H1 (cell line): Measurements from ENCODE around the gene CAMKMT.

Experiments
- ASH2L ChIP-seq: fragments of 200-600, 300-600 bp; sonication (generic); IDR thresholded peaks from one replicate; pipeline ENCODE4 v1.7.1; 2017; ENCODE audit warnings: low read length
- ATF2 ChIP-seq: IDR thresholded peaks from 2 replicates; pipeline ENCODE4 v1.6.1; 2012; ENCODE audit warnings: low read length, inconsistent platforms
- BRCA1 ChIP-seq: IDR thresholded peaks from 2 replicates; pipeline ENCODE4 v1.6.1; 2012; ENCODE audit warnings: low read depth, low read length, improper control_type of control experiment
- CHD7 ChIP-seq: fragments of 300-600 bp; sonication (generic); IDR thresholded peaks from 2 replicates; pipeline ENCODE4 v1.7.1; 2012; ENCODE audit warnings: low read length, moderate library complexity, mild to moderate bottlenecking, inconsistent platforms; ENCODE audit not compliant: insufficient replicate concordance
- CTCF ChIP-seq, 3 experiments: IDR thresholded peaks; 1 replicate in 2 of 3; 2 replicates in 1 of 3; pipeline versions ENCODE4 v1.5.1 to v1.6.1; 2011; ENCODE audit warnings: low read length in 3 of 3, mild to moderate bottlenecking in 3 of 3, inconsistent platforms in 2 of 3, low read depth in 1 of 3, moderate library complexity in 1 of 3; ENCODE audit not compliant: insufficient read depth in 1 of 3; ENCODE audit errors: control extremely low read depth in 1 of 3
- FOSL1 ChIP-seq: IDR thresholded peaks from 2 replicates; pipeline ENCODE4 v1.6.1; 2011; ENCODE audit warnings: mild to moderate bottlenecking, low read depth, low read length, moderate library complexity; ENCODE audit not compliant: insufficient read depth
- JUN ChIP-seq: IDR thresholded peaks from 2 replicates; pipeline ENCODE4 v1.6.1; 2011; ENCODE audit warnings: low read depth, mild to moderate bottlenecking, improper control_type of control experiment, low read length
- RAD21 ChIP-seq, 2 experiments: IDR thresholded peaks in 1 of 2; conservative IDR thresholded peaks in 1 of 2; 2 replicates each; pipeline ENCODE4 v1.6.1; 2011; ENCODE audit warnings: low read depth in 2 of 2, low read length in 2 of 2, improper control_type of control experiment in 1 of 2, inconsistent platforms in 1 of 2, mild to moderate bottlenecking in 1 of 2, moderate library complexity in 1 of 2
- SIN3A ChIP-seq, 2 experiments: IDR thresholded peaks in 1 of 2; conservative IDR thresholded peaks in 1 of 2; 2 replicates each; pipeline ENCODE4 v1.6.1; 2011 to 2012; ENCODE audit warnings: low read length in 2 of 2, improper control_type of control experiment in 1 of 2, low read depth in 1 of 2, mild to moderate bottlenecking in 1 of 2
- USF2 ChIP-seq: IDR thresholded peaks from 2 replicates; pipeline ENCODE4 v1.6.1; 2011; ENCODE audit warnings: low read length, improper control_type of control experiment
- ZNF274 ChIP-seq: IDR thresholded peaks from 2 replicates; pipeline ENCODE4 v1.7.0; 2012; ENCODE audit warnings: low read length, borderline replicate concordance; ENCODE audit errors: extremely low read depth

- TF ChIP-seq JUN (no peak), CTCF (IDR thresholded peaks at IDR 0.05; ENCODE audit: control extremely low read depth in 1 of 3, insufficient read depth in 1 of 3, low read depth in 1 of 3, low read length in 3 of 3) (no peak), RAD21 (IDR thresholded peaks at IDR 0.05 in 1 of 2, conservative IDR thresholded peaks at IDR 0.05 in 1 of 2; ENCODE audit: low read depth in 2 of 2, low read length in 2 of 2) (no peak), ZNF274 (no peak), BRCA1 (no peak), FOSL1 (no peak), SIN3A (conservative IDR thresholded peaks at IDR 0.05 in 1 of 2, IDR thresholded peaks at IDR 0.05 in 1 of 2; ENCODE audit: low read depth in 1 of 2, low read length in 2 of 2) (no peak), ASH2L (no peak), CHD7 (no peak), ATF2 (no peak), USF2 (no peak)
Measured at GRCh38 chr2:44680983-44681531, 319.3 kb downstream of the CAMKMT start.
